Neural cell (in vitro differentiated cells): Measurements from ENCODE around the gene SPOCK3.

Experiments used
- CTCF ChIP-seq: fragments of 450-650 bp; IDR thresholded peaks from 2 replicates; pipeline ENCODE4 v1.5.1; 2014; ENCODE audit warnings: antibody characterized with exemption, mild to moderate bottlenecking, moderate library complexity; ENCODE audit not compliant: poor library complexity, severe bottlenecking
- EP300 ChIP-seq: fragments of 450-650 bp; conservative IDR thresholded peaks from 2 replicates; pipeline ENCODE4 v1.6.1; 2014; ENCODE audit warnings: antibody characterized with exemption, mild to moderate bottlenecking, moderate library complexity; ENCODE audit not compliant: poor library complexity, severe bottlenecking
- MXI1 ChIP-seq: fragments of 450-650 bp; conservative IDR thresholded peaks from 2 replicates; pipeline ENCODE4 v1.6.1; 2014; ENCODE audit warnings: antibody characterized with exemption, mild to moderate bottlenecking; ENCODE audit not compliant: poor library complexity, severe bottlenecking
- REST ChIP-seq: IDR thresholded peaks from 2 replicates; pipeline ENCODE4 v1.6.1; 2012; ENCODE audit warnings: borderline replicate concordance
- SMC3 ChIP-seq: fragments of 450-650 bp; conservative IDR thresholded peaks from 2 replicates; pipeline ENCODE4 v1.6.1; 2014; ENCODE audit warnings: antibody characterized with exemption, mild to moderate bottlenecking, moderate library complexity; ENCODE audit not compliant: poor library complexity

- TF ChIP-seq SMC3 (no peak), CTCF (no peak), REST (no peak), EP300 (no peak), MXI1 (no peak)
These were observed 358.5 kb downstream of the SPOCK3 start for GRCh38 chr4:166875821-166876220.
